Erythroblast (primary cell): ENCODE results near the gene FAS.
"Not testable (repeated sequence)": the region's sequence is repeated elsewhere in the genome, so short reads cannot be mapped to it uniquely, and the experiment has no call there.

Experiments
- DNase-seq, 2 experiments: peaks; one replicate each; lab custom pipeline; 2025; lab: John Stamatoyannopoulos, UW
- GATA1 ChIP-seq: IDR thresholded peaks from 2 replicates; pipeline ENCODE4 v1.6.1; 2011; ENCODE audit warnings: low read depth, mild to moderate bottlenecking, control low read depth, low read length, moderate library complexity
- POLR2A ChIP-seq: IDR thresholded peaks from 2 replicates; pipeline ENCODE4 v1.6.1; 2011; ENCODE audit warnings: mild to moderate bottlenecking, low read length

FAS gene

DNA sequence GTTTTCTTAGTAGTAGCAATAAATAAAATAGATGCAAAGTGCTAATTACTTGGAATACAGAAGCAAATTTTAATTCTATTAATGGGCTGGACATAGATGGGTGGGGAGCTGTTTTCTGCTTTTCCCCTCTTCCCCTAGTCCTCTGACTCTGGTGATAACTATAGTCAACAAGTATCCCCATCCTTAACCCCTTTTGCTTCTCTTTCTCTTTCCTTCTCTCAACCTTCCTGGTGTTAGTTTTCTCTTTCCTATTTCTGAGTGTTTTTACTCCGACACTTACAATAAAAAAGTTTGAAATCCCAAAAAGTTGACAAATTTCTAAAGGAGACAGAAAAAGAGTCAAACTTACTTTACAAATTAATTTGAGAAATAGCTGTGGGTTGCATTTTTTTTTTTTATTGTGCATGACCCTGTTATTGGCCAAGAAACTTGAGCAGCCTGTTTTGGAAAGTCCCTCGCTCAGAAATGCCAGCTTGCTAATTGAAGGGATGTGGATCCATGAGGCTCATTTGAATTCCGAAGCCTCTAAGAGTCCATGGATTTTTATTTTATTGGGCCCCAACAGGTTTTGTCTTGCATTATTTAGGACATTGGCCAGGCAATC, 2.4 kb downstream of the FAS start:
- no peak for DNase-seq
- TF ChIP-seq POLR2A (no peak), GATA1 (no peak)

- TF ChIP-seq GATA1 (no peak), POLR2A (no peak)
- no peak for DNase-seq
Observed at GRCh38 chr10:88994019-88994418, 3.4 kb downstream of the FAS start.

- no peak for TF ChIP-seq GATA1
- no peak for TF ChIP-seq POLR2A
- DNase-seq = peak; percentile 17 to 21
Observed at GRCh38 chr10:88995156-88995876, 4.7 kb downstream of the FAS start.

- TF ChIP-seq GATA1 (no peak), POLR2A (no peak)
- DNase-seq = no peak
Observed at GRCh38 chr10:88996927-88997326, 6.3 kb downstream of the FAS start.

GRCh38 chr10:88999625-89000024, 9.0 kb downstream of the FAS start:
- no peak for DNase-seq
- no peak for TF ChIP-seq POLR2A
- no peak for TF ChIP-seq GATA1

- no peak for DNase-seq
- no peak for TF ChIP-seq POLR2A
- no peak for TF ChIP-seq GATA1
Observed at GRCh38 chr10:89001024-89001728, 10.6 kb downstream of the FAS start.

DNA sequence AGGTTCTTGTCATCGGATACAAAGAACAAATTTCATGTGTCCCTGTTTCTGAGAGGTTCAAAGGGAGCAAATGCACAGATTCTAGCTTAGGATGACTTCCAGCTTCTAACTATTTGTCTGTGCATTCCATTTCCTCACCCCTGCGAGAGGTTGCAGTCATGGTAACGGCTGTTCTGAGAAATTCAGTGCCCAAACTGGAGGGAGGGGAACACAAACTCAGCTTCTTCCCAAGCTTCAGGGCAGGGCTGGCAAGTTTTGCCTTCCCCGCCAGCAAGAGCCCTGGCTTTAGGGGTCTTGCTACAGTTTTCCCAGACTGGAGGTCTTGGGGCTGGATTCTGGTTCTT, 11.1 kb downstream of the FAS start:
- TF ChIP-seq POLR2A (no peak), GATA1 (no peak)
- DNase-seq = no peak

DNA sequence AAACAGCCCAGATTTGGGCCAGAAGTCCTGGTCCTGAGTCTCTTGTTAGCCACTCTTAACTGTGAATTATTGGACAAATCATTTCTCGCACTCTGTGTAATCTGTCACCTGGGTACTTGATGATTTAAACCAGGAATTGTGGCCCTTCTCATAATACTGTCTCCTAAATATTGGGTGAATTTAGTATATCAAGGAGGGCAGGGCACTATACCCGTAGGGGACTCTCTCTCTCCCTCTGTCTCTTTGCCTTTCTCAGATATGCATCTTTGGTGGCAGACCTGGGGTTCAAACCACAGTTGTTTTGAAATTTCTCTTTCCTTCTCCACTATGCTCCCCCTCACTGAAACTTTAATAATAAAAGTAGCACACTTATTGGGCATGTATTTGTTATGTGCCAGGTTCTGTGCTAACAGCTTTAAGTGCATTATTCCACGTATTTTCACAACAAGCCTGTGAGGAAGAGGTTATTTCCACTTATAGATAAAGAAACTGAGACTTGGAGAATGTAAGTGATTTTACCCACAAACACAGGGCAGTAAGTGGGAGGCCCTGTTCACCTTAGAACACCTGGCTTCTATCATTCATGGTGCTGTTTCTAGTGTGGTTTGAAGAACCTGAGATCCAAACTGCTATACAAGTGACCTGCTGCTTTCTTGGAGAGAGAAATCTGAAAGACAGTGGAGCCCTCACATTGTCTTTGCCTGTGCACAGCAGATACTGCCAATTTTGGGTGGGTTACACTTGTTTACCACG, 11.8 kb downstream of the FAS start:
- DNase-seq = no peak
- TF ChIP-seq POLR2A (no peak), GATA1 (no peak)

GRCh38 chr10:89003344-89003743, 12.7 kb downstream of the FAS start:
- TF ChIP-seq GATA1 (no peak), POLR2A (no peak)

GRCh38 chr10:89007129-89007893, 16.7 kb downstream of the FAS start:
- TF ChIP-seq POLR2A (no peak), GATA1 (no peak)
- no peak for DNase-seq

More at GRCh38 chr10:89003344-89003743, 12.7 kb downstream of the FAS start:
- no peak for DNase-seq

DNA sequence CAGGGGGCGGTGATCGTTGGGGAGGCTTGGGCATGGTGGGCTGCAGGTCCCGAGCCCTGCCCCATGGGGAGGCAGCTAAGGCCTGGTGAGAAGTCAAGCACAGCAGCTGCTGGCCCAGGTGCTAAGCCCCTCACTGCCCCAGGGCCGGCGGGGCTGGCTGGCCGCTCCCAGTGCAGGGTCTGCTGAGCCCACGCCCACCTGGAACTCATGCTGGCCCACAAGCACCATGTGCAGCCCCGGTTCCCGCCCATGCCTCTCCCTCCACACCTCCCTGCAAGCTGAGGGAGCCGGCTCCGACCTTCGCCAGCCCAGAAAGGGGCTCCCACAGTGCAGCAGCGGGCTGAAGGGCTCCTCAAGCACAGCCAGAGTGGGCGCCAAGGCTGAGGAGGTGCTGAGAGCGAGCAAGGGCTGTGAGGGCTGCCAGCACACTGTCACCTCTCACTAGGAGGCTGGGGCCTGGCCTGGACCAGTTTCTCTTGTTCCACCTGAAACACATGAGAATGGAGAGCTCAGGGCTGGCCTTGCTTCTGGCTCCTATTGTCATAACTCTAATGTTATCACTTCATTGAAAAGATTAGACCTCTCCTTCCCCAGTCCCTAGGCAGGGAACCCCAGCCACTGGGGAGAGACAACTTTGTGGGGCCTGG, 28.2 kb downstream of the FAS start:
- DNase-seq = not testable (repeated sequence)

- TF ChIP-seq GATA1 (no peak), POLR2A (no peak)
- no peak for DNase-seq
Observed at GRCh38 chr10:89019569-89020327, 29.1 kb downstream of the FAS start.

GRCh38 chr10:89021526-89021925, 30.9 kb downstream of the FAS start:
- DNase-seq = not testable (repeated sequence)
